A673 (cell line): ENCODE measurements around the gene LY86.

Experiments used
- EZH2 ChIP-seq: fragments of 200-600 bp; sonication (generic); IDR thresholded peaks from 2 replicates; pipeline ENCODE4 v1.6.1; 2017; ENCODE audit warnings: borderline replicate concordance, low read depth, mild to moderate bottlenecking, mixed read lengths, antibody characterized with exemption, low read length; ENCODE audit not compliant: poor library complexity, severe bottlenecking
- TF ChIP-seq, protein P1 (sequence below): fragments of 300-800, 200-600 bp; sonication (generic); conservative IDR thresholded peaks from 2 replicates; pipeline ENCODE4 v1.5.1; 2017; ENCODE audit warnings: low read depth, mild to moderate bottlenecking, antibody characterized with exemption, low read length, moderate library complexity, mixed read lengths

DNA sequence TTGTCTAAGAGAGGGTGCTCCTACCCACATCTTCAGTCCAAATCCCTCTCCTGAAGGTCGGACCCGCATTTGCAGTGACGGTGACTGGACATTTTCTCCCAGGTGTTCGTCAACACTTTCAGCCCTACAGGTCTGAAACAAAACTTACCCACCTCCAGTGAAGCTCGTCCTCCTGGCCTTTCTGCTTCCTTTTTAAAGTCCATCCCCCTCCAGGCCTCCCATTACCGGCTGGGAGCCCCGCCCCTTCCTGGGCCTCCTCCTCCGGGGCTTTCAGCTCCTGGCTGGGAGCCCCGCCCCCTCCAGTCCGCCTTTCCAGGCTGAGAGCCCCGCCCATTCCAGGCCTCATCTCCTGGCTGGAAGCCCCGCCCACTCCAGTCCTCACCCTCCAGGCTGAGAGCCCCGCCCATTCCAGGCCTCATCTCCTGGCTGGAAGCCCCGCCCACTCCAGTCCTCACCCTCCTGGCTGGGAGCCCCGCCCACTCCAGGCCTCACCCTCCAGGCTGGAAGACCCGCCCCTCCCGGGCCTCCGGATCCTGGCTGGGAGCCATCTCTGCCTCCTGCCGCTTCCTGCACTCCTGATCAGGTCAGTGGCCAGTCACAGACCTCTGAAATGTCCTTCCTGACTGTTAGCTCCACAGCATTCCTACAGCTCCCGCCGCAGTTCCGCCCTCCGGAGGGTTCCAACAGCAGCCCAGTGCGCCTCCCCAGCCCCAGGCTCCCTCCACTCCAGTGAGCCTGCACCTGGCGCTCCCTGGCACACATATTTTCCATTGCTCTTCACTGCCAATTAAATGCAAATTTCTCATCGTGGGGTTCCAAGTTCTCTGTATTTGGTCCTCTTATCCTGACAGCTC is 98.5 kb downstream of the LY86 start:
- TF ChIP-seq, protein P1, sequence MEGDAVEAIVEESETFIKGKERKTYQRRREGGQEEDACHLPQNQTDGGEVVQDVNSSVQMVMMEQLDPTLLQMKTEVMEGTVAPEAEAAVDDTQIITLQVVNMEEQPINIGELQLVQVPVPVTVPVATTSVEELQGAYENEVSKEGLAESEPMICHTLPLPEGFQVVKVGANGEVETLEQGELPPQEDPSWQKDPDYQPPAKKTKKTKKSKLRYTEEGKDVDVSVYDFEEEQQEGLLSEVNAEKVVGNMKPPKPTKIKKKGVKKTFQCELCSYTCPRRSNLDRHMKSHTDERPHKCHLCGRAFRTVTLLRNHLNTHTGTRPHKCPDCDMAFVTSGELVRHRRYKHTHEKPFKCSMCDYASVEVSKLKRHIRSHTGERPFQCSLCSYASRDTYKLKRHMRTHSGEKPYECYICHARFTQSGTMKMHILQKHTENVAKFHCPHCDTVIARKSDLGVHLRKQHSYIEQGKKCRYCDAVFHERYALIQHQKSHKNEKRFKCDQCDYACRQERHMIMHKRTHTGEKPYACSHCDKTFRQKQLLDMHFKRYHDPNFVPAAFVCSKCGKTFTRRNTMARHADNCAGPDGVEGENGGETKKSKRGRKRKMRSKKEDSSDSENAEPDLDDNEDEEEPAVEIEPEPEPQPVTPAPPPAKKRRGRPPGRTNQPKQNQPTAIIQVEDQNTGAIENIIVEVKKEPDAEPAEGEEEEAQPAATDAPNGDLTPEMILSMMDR: no peak
- TF ChIP-seq EZH2: no peak
